ENCODE data around the gene MICAL2.

The MICAL2 gene

DNA sequence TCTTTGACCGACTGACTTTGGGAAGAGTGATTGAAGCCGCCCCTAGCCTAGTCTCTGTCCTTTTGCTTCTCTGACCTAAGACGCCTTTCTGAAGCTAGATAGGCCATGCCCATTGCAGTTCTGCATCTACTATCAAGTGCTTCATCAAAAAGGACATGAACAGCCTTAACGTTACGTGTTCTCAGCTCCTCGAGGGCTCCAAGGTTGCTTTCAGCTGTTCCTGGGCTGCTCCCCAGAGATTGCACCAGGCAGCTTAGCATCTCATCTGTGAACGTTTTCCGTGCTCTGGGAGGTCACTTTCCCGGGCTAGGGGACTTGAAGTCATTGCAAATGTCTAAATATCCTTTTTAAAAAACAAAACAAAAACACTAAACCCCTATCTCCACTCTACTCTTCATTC, 13.9 kb downstream of the MICAL2 start:
- TF ChIP-seq, protein P1, sequence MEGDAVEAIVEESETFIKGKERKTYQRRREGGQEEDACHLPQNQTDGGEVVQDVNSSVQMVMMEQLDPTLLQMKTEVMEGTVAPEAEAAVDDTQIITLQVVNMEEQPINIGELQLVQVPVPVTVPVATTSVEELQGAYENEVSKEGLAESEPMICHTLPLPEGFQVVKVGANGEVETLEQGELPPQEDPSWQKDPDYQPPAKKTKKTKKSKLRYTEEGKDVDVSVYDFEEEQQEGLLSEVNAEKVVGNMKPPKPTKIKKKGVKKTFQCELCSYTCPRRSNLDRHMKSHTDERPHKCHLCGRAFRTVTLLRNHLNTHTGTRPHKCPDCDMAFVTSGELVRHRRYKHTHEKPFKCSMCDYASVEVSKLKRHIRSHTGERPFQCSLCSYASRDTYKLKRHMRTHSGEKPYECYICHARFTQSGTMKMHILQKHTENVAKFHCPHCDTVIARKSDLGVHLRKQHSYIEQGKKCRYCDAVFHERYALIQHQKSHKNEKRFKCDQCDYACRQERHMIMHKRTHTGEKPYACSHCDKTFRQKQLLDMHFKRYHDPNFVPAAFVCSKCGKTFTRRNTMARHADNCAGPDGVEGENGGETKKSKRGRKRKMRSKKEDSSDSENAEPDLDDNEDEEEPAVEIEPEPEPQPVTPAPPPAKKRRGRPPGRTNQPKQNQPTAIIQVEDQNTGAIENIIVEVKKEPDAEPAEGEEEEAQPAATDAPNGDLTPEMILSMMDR (IDR thresholded peaks at IDR 0.05; ENCODE audit: low read depth, low read length, missing control alignments) = no peak

DNA sequence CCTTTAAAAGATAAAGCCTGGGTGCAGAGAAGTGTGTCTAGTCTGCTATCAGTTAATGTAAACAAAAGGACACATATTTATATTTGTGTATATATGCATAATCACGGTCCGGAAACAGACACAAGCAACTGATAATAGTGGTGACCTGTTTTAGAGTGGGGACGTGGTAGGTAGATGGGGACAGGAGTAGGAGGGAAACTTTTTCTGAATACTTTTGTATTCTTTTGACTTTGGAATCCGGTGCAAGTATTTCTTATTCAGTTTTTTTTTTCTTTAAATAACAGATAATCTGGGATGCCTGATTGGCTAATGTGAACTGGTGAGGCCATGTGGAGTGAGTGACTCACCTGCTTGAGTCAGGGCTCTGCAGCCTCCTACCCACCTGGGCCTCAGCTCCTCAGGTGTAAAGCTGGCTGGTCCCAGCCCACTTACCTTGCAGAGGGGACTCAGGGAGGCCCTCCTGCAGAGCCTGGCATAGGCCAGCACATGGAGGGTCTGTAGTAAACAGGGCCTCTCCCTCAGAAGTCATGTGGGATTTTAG, 15.3 kb downstream of the MICAL2 start:
- no peak for DNase-seq (ENCODE audit: low read depth)
- TF ChIP-seq, protein P1 (IDR thresholded peaks at IDR 0.05; ENCODE audit: low read depth, low read length, missing control alignments) = no peak

More for the DNA sequence above, 13.9 kb downstream of the MICAL2 start:
- no peak overlapping the region for H3K4me3 ChIP-seq (ENCODE audit: low read depth, low read length)
- DNase-seq (ENCODE audit: low read depth) = no peak

DNA sequence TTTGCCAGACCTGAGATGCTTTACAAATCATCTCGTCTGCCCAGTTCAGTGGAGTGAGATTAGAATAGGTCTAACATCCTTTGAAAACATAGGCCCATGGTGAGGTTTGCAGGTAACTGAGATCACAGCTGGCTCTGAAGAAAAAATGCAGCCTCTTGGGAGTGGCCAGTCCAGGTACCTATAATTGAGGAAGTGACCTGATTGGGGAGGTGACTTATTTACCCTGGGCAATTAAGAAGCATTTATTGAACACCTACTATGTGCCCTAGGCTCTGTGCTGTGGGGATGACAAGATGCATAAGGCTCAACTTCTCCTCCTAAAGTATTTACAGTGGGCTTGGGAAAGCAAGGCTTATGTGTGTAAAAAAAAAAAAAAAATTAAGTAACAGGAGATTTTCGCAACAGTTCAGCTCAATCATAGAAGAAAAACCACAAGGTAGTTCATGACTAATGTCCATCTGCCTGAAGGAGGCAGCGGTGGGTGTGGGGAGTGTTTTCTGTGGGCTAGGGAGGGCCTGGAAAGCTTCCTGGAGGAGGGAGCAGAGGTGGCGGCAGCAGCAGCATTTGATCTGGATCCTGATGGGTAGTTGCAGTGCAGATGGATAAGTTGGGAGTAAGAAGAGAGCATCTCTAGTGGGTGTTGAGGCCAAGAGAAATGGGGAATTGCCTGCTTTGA, 16.1 kb downstream of the MICAL2 start:
- no peak overlapping the region for H3K4me3 ChIP-seq (ENCODE audit: low read depth, low read length)
- TF ChIP-seq, protein P1 (IDR thresholded peaks at IDR 0.05; ENCODE audit: low read depth, low read length, missing control alignments) = no peak
- DNase-seq (ENCODE audit: low read depth) = no peak

More for the DNA sequence above, 15.3 kb downstream of the MICAL2 start:
- no peak overlapping the region for H3K4me3 ChIP-seq (ENCODE audit: low read depth, low read length)

DNA sequence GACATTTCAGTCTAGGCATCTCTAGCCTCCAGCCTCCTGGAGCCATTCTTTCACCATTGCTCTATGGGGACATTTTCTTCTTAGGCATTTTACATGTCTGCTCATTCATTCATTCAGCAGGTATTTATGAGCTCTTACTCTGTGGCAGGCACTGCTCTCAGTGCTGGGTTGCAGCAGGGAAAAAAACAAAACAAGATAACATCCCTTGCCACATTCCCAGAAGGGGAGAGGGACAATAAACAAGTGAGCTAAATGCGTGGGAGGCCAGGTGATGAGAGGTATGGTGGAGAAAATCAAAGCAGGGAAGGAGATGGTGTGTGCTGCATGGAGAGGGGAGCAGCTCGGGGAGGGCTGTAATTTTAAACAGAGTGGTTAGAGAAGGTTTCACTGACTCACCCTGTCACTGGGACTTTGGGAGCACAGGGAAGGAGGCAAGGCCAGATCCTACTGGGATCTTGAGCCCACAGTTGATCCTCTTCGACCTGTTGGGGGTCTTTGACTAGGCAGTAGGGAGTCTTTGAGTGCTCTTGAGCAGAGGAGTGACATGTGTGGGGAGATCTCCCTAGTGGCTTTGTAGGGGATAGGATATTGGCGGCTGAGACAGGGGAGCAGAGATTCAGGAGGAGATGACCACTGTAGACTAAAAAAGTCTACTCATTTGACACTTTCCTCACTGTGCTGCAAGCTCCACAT, 17.0 kb downstream of the MICAL2 start:
- H3K4me3 ChIP-seq (ENCODE audit: low read depth, low read length) = no peak overlapping the region
- no peak for DNase-seq (ENCODE audit: low read depth)
- TF ChIP-seq, protein P1 (IDR thresholded peaks at IDR 0.05; ENCODE audit: low read depth, low read length, missing control alignments) = no peak

DNA sequence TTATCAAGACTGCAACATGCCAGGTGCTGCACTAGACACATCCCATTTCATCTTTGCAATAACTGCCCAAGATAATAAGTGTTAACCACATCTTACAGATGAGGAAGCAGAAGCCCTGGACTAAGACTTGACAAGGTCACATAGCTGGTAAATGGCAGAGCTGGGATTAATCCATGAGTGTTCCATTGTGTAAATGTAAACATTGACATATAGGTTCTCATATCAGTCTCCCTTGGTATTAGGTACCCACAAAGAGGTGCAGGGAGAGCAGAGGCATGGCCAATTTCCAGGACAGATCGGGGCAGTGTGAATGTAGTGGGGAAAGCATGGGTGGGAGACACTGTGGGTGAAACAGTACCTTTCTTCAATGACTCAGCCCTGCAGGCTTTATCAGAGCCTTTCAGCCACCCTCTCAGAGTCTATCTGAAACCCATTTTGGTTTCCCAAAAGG, 17.9 kb downstream of the MICAL2 start:
- H3K4me3 ChIP-seq (ENCODE audit: low read depth, low read length) = no peak overlapping the region
- no peak for DNase-seq (ENCODE audit: low read depth)
- TF ChIP-seq, protein P1 (IDR thresholded peaks at IDR 0.05; ENCODE audit: low read depth, low read length, missing control alignments) = no peak

DNA sequence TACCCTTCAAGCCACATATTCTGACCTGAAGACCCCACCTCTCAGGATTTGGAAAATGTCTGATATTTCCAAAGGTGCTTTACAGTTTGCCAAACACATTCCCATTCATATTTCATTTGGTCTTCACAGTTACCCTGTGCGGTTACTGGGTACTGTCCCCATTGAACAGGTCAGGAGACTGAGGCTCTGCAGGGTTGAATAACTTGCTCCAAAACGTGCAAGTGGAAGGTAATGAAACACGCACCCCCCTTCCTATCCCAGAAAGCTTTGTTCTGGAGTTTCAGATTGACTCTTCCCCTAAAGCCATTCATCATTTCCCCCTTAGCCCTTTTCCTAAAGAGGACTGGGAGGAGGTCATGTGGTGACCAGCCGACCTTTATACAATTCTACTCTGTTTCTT, 18.8 kb downstream of the MICAL2 start:
- DNase-seq (ENCODE audit: low read depth) = no peak
- H3K4me3 ChIP-seq (ENCODE audit: low read depth, low read length) = no peak overlapping the region
- TF ChIP-seq, protein P1 (IDR thresholded peaks at IDR 0.05; ENCODE audit: low read depth, low read length, missing control alignments) = no peak

Data from GM12864 (cell line).